Cortex of kidney (tissue), 1 donor: ENCODE data around the gene PLEKHG2.
A peak's percentile ranks its signal among the peaks of the same experiment; 100 is the strongest.

Source experiments
- DNase-seq: peaks from one replicate; lab custom pipeline; 2025; lab: John Stamatoyannopoulos, UW

The PLEKHG2 gene

DNA sequence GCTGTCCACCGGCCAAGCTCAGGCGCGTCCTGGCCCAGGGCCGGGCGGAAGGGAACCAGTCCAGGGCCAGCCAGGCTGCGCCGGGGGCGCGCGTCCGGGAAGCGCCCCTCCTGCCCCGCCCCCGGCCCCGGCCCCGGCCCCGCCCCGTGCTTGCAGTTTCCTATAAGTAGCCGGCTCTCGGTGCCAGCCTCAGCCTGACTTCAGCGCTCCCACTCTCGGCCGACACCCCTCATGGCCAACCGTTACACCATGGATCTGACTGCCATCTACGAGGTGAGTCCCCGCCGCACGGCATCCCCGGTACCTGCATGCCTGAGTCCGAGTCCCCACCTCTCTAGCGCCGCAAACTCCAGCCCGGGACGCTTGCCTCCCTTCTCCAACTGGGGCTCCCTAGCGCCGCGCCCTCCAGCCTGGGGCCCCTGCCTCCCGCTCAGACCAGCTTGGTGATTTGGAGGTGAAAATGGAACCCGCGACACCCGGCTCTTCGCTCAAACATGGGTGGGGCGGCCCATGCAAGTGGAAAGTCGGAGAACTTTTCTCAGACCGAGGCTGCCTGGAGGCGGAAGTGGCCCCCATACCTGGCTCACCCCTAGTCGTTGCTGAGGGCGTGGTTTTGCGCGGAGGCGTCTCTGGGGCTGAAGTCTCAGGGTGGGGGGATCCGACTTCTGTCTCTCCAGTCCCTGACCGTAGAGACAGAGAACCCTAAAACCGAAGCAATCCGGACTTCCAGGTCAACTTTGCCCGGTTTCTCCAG, 5.6 kb upstream of the PLEKHG2 start, which contains the start of gene ZFP36:
TSS of gene ZFP36 (plus strand) at position 192 of the 754 bp plus-strand sequence. CDS start at position 250, 58 bp downstream.
- no peak for DNase-seq

DNA sequence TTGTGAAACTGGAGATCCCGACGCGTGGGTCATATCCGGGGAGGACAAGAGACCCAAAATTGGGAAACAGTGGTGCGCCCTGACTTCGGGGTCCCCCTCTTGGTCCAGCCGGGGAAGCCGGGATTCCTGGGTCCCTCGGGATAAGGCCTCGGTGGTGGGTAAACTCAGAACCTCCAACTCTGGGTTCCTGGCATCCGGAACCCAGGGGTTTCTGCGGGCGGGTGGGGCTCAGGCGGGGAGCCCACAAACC, 5.1 kb upstream of the PLEKHG2 start:
- no peak for DNase-seq

DNA sequence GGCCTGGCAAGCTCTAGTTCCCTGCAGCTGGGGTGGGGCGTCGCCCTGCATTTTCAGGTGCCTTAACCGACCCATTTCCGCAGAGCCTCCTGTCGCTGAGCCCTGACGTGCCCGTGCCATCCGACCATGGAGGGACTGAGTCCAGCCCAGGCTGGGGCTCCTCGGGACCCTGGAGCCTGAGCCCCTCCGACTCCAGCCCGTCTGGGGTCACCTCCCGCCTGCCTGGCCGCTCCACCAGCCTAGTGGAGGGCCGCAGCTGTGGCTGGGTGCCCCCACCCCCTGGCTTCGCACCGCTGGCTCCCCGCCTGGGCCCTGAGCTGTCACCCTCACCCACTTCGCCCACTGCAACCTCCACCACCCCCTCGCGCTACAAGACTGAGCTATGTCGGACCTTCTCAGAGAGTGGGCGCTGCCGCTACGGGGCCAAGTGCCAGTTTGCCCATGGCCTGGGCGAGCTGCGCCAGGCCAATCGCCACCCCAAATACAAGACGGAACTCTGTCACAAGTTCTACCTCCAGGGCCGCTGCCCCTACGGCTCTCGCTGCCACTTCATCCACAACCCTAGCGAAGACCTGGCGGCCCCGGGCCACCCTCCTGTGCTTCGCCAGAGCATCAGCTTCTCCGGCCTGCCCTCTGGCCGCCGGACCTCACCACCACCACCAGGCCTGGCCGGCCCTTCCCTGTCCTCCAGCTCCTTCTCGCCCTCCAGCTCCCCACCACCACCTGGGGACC, 4.6 kb upstream of the PLEKHG2 start:
- no peak for DNase-seq

DNA sequence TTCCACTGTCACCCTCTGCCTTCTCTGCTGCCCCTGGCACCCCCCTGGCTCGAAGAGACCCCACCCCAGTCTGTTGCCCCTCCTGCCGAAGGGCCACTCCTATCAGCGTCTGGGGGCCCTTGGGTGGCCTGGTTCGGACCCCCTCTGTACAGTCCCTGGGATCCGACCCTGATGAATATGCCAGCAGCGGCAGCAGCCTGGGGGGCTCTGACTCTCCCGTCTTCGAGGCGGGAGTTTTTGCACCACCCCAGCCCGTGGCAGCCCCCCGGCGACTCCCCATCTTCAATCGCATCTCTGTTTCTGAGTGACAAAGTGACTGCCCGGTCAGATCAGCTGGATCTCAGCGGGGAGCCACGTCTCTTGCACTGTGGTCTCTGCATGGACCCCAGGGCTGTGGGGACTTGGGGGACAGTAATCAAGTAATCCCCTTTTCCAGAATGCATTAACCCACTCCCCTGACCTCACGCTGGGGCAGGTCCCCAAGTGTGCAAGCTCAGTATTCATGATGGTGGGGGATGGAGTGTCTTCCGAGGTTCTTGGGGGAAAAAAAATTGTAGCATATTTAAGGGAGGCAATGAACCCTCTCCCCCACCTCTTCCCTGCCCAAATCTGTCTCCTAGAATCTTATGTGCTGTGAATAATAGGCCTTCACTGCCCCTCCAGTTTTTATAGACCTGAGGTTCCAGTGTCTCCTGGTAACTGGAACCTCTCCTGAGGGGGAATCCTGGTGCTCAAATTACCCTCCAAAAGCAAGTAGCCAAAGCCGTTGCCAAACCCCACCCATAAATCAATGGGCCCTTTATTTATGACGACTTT, 3.9 kb upstream of the PLEKHG2 start:
- DNase-seq = no peak

DNA sequence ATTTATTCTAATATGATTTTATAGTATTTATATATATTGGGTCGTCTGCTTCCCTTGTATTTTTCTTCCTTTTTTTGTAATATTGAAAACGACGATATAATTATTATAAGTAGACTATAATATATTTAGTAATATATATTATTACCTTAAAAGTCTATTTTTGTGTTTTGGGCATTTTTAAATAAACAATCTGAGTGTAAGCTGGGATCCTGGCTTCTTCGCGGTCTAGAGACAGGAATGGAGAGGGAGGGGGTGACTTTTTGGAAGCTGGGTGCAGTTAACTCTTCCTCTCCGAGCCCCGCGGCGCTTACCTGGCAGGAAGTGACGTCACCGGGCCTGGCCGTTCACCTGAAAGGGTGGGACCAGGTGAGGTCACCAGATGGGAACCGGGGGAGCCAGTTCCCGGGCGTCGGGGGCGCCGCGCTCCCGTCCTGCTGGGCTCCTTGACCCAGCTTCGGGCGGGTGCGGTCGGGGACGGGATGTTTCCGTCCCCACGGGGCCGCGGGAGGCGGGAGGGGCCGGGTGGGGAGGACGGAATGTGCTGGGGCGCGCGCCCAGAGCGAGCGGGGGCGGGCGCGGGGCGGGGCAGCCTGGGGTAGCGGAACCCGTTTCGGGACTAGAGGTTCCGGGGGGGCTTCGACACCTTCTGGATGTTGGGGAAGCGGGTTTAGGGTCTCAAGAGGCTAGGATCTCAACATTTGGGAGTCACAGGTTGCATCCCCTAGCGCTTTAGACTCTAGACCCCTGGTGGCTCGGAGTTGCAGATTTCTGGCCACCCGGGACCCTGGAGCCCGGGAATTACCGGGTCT, 3.1 kb upstream of the PLEKHG2 start:
- DNase-seq = peak; percentile 86

DNA sequence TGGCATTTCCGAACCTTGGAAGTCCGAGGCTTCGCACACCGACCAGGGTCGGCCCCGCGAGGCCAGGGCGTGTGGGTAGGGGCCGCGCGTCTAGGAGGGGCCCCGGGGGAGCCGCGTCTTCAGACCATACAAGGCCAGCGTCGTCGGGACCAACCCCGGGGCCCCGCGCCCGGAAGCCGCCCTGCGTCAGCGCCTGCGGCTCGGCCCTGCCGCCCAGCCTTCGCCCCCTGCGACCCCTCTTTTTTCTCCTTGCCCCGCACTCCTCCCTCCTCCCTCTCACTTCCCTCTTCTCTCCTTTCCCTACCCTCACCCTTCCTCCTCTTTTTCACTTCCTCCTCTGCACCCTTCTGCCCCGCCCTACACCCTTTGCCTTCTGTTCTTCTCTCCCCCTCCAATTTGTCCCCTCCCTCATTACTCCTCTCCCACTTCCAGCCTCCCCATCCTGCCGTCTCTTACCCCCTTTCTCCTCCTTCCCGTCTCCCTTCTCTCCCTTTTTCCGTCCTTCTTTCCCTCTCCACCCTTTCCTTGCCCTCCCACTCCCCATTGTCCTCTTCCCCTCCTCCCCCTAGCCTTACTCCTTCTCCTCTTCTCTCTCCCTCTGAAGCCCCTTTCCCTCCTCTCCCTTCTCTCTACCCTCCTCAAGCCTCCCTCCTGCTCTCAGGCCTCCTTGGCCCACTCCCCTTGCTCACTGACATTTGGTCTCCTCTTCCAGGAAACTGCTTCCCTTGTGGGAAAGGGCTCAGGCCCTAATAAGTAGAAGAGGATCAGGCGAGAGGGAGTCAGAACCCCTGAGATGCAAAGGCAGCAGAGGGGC, 2.2 kb upstream of the PLEKHG2 start:
- no peak for DNase-seq

DNA sequence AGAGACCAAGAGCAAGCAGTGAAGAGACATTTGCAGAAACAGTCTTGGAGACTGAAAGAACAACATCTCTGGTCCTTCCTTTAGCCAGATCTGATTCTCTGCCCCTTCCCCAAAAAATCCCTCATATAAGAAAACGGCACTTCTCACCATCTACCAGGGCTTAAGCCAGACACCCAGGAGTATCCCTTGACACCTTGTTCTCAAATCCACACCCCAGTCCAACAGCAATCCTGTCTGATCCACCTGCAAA, 1.7 kb upstream of the PLEKHG2 start:
- DNase-seq = no peak

DNA sequence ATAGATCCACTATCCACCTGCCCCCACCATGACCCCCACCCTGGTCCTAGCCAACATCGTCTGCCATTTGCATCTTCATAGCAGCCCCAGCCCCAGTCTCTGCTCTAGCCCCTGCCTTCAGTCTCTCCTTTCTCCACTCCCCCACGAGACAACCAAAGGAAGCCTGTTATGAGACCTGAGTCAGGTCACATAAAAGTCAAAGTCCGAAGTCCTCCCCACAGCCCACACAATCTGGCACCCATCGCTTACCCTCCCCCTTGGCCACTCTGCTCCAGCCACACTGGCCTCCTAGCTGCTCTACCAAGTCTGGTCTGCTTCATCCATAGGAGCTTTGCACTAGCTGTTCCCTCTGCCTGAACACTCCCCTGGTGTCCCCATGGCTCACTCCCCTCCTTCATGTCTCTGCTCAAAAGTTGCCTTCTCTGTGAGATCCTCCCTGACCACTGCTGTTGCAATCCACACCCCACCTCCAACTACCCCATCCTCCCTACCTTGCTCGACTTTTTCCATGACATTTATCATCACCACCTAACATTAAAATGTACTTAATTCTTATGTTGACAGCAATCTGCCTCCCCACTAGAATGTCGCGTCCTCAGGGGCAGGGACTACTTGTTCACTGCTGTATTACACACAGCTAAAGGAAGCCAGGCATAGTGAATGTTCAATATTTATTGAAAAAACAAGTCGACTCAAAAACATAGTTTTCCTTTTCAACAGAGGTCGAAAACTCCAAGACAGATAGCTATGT, 1.2 kb upstream of the PLEKHG2 start:
- DNase-seq = no peak

DNA sequence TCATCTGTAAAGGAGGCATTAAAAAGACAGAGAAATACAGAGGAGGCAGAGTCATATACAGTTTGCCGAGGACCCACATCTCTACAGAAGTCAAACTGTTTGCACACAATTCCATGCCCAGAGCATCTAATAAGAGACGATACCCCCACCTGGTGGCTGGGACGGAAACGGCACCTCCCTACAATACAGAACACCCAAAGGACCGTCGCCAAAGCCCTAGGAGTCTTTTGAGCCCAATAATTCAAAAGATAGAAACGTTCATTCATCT, 703 bp upstream of the PLEKHG2 start:
- no peak for DNase-seq

DNA sequence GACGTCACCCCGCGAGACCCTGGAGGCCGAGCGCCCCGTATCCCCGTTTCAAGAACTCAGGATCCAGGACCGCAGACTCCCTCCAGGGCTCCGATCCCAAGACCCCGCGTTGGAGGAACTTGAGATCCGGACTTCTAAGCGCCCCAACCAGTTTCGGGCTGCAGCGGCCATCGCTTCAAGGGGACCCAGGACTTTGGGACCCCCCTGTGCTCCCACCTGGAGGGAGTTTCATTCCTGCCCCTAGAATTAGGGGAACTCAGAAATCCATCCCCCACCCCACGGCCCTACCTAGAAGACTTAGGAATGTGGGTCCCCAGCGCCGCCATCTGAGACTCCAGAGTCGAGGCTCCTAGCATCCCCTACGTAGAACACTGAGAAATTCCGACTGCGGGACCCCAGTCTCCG, 400 bp downstream of the PLEKHG2 start:
- DNase-seq = no peak

DNA sequence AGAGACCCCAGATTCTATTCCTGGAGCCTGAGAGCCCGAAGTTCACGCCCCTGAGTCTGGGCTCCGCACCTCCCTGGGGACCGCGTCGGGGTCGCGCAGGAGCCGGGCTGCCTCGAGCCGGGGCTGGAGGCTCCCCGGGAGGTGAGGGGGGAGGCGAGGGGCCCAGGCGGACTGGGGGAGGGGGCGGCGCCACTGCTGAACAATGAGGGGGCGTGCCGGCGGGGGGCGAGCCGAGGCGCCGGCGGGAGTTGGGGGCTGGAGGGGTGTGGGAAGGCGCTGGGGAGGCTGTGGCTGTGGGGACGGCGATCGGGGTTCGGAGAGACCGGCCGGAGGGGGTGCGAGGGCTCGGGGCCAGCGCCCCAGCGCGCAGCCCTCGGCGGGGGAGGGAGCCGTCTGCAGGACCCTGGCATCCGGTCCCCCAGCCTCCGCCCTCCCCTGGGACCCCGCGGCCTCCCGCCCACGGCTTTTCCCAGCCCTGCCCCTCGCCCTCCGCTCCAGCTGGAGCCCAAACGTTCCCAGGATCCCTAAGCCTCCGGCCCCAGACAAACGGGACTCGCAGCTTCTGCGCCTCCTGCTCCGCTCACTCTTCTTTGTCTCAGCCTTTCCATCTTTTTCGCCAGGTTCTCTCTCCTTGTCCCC, 922 bp downstream of the PLEKHG2 start:
- DNase-seq = no peak

DNA sequence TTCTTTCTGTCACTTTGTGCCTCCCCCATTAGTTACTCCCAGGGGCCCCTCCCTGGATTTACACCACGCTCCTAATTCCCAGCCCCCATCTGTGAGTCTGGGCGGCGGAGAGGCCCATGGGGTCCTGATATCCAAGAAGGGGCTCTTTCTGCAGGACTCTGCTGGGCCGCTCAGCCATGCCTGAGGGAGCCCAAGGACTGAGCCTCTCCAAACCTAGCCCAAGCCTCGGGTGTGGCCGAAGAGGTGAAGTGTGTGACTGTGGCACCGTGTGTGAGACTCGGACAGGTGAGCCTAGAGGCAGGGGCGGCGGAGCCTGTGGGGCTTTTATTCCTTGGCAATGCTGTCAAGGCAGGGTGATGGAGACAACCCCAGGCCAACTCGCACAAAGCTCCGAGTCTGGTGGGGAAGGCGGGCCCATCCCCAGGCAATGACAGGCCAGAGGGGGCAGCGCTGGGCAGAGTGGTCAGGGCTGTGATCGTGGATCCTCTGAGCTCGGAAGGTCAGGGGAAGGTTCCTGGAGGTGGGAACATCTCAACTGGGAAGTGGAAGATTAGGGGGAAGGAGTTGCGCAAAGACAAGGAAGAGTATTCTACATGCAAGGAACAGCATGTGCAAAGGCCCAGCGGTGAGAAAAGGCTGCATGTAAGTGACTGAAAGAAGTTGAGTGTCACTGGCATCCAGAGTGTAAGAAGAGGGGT, 1.6 kb downstream of the PLEKHG2 start:
- no peak for DNase-seq

DNA sequence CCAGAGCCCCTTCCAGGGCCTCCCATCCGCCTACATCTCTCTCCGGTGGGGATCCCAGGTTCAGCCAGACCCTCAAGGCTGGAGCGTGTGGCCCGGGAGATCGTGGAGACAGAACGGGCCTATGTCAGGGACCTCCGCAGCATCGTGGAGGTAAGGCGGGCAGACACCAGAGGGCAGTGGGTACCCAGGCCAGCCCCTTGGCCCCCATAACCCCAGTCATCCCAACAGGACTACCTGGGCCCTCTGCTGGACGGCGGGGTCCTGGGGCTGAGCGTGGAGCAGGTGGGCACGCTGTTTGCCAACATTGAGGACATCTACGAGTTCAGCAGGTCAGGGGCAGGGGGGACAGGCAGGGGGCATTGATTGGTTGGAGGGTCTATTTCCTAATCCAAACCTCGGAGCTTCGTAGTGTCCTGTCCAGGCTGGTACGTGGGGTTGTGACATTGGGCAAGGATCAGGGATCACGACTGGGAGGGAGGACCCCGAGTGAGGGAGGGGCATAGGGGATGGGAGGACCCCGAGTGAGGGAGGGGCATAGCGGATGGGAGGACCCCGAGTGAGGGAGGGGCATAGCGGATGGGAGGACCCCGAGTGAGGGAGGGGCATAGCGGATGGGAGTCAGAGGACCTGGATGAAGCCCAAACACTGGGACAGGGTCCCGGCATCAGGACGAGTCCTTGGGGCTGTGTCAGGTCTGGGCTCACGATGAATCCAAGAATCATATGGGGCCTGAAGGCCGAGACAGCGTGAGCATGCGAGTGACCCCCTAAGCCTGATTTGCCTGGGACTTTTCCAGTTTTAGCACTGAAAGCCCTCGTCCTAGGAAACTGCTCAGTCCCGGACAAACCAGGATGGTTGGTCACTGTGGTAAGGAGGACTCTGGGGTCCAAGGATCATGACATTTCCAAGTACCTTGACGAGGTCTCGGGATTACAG, 2.9 kb downstream of the PLEKHG2 start:
- no peak for DNase-seq

DNA sequence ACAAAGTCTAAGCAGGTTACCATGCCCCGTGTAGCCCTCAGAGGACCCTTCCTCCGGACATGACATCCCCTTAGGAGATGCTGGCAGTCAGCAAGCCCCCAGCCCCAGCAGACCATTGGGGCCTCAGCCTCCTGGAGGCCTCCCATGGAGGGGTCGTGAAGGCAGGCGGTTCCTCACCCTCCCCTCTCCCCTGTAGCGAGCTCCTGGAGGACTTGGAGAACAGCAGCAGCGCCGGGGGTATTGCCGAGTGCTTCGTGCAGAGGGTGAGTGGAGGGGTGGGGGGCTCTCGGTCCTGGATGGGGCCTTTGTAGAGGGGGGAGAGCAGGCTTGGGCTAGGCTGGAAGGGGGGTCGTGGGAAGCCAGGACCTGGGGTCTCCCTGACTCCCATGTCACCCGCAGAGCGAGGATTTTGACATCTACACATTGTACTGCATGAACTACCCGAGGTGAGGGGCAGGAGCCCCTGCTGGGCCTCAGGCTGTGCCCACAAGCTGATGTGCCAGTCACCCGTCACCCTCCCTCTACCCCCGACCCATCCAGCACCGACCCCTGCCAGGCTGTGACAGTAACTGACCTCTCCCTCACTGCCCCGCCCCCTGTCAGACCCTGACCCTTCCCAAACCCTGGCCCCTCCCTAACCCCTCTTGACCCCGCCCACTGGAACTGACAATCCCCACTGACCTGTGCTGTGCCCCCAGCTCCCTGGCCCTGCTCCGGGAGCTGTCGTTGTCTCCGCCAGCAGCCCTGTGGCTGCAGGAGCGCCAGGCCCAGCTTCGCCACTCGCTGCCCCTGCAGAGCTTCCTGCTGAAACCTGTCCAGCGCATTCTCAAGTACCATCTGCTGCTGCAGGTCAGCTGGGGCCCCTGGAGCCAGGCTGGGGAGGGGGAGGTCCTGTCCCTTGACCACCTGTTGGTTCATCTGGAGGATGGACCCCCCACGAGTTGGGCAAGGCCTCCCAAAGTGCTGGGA, 4.0 kb downstream of the PLEKHG2 start:
- no peak for DNase-seq

DNA sequence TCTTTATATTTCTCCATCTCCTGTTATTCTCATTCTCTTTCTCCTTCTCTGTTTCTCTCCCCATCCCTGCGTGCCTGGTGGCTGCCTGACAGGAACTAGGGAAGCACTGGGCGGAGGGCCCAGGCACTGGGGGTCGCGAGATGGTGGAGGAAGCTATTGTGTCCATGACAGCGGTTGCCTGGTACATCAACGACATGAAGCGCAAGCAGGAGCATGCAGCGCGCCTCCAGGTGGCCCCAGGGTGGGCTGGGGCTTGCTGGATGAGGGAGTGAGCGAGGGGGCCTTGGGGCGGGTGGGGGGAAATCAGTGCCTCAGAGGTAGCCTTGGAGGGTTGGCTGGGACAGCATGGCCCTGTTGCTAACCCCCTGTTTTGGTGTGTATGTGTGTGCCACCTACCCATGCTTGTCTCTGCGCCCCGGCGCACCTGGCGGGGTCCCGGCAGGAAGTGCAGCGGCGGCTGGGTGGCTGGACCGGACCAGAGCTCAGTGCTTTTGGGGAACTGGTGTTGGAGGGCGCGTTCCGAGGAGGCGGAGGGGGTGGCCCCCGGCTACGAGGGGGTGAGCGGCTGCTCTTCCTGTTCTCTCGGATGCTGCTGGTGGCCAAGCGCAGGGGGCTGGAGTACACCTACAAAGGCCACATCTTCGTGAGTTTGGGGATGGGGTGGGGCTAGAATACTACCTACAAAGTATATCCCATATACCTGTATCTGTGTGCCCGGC, 5.2 kb downstream of the PLEKHG2 start:
- no peak for DNase-seq

DNA sequence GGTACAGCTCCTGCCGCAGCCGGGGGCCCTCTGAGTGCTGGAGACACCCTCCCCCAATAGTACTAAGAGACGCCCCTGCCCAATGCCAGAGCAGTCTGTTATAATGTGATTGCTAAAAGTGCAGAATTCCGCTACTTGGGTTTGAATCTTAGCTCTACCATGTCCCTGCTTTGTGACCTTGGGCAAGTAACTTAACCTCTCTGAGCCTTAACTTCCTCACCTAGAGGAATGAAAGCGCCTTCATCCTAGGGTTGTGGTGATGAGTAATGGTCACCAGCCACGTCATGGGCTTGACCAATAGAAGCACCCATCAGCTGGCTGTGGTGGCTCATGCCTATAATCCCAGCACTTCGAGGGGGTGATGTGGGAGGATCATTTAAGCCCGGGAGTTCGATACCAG, 6.5 kb downstream of the PLEKHG2 start:
- DNase-seq = no peak

DNA sequence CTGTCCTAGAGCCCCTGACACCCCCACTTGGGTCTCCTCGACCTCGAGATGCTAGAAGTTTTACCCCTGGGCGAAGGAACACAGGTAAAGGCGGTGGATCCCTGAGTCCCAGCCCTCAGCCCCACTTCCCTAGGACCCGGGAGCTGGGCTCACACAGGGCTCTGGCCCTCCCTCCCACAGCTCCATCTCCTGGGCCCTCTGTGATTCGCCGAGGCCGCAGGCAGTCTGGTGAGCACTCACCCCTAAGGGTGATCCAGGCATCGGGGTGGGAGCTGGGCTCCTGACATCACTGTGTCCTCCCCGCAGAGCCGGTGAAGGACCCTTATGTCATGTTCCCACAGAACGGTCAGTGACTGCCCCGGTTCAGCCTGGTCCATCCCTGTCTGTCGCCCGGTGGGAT, 8.3 kb downstream of the PLEKHG2 start:
- DNase-seq = no peak
